T-cell (primary cell): ENCODE results near the gene ZBTB2. TPM values are rescaled to one million over a fixed set of nuclear protein-coding genes. Genes with fewer than 3 reads are reported as not detected.

Source experiments
- ATAC-seq, 4 experiments: fragments of 200-7000 bp in 3 of 4; fragments of 150-1000 bp in 1 of 4; cut with Tn5 transposase; replicated peaks in 1 of 4; 1 replicate in 3 of 4; 2 replicates in 1 of 4; pipeline ENCODE4 v1.10.0; 2021; ENCODE audit warnings: moderate library complexity in 3 of 4, mild to moderate bottlenecking in 2 of 4, moderate number of reproducible peaks in 1 of 4
- CTCF ChIA-PET, 2 donors: fragments of 300-600 bp; sonication (Branson Sonifier 250); formaldehyde crosslinking; loops; one replicate each; lab custom pipeline; 2022; ENCODE audit warnings: antibody characterized with exemption in 2 of 2; lab: Charles Lee
- POLR2A ChIA-PET, 2 donors: fragments of 300-600 bp; sonication (Branson Sonifier 250); formaldehyde crosslinking; loops; one replicate each; lab custom pipeline; 2022; ENCODE audit warnings: antibody characterized with exemption in 2 of 2; lab: Charles Lee
- DNase-seq, 35 experiments: peaks; one replicate each; pipeline versions ENCODE4 v3.0.0 to v3.0.0-alpha.2; 2013 to 2023
- H3K27ac ChIP-seq: one replicate; pipeline ENCODE4 v1.5.1; 2013; ENCODE audit warnings: low read length
- H3K27me3 ChIP-seq, 2 experiments: replicated peaks in 1 of 2; 1 replicate in 1 of 2; 2 replicates in 1 of 2; pipeline versions ENCODE4 v1.6.1 to v1.7.0; 2013; ENCODE audit warnings: low read length in 1 of 2, mixed read lengths in 1 of 2; ENCODE audit not compliant: control insufficient read depth in 2 of 2, insufficient read depth in 2 of 2; ENCODE audit errors: extremely low read depth in 1 of 2
- H3K36me3 ChIP-seq, 2 donors: 1 replicate in 1 of 2; 2 replicates in 1 of 2; pipeline versions ENCODE4 v1.6.1 to v1.7.0; 2013; ENCODE audit warnings: low read length in 1 of 2; ENCODE audit not compliant: control insufficient read depth in 2 of 2, insufficient read depth in 1 of 2; ENCODE audit errors: extremely low read depth in 1 of 2
- H3K4me1 ChIP-seq, 2 experiments: 1 replicate in 1 of 2; 2 replicates in 1 of 2; pipeline versions ENCODE4 v1.6.1 to v1.7.0; 2013; ENCODE audit warnings: low read length in 2 of 2, mixed read lengths in 1 of 2; ENCODE audit not compliant: insufficient read depth in 2 of 2, control insufficient read depth in 1 of 2; ENCODE audit errors: extremely low read depth in 1 of 2
- H3K4me3 ChIP-seq, 2 donors: 1 replicate in 1 of 2; 2 replicates in 1 of 2; pipeline versions ENCODE4 v1.5.1 to v1.7.0; 2013; ENCODE audit warnings: mild to moderate bottlenecking in 2 of 2, low read length in 1 of 2, moderate library complexity in 1 of 2; ENCODE audit not compliant: control insufficient read depth in 1 of 2; ENCODE audit errors: extremely low read depth in 1 of 2
- H3K9me3 ChIP-seq: 2 replicates; pipeline ENCODE4 v1.7.0; 2013
- H3K27ac Mint-ChIP-seq, 2 donors: one replicate each; pipeline ENCODE4 v1.8.0; 2020 to 2021; ENCODE audit warnings: mild to moderate bottlenecking in 2 of 2, mixed read lengths in 2 of 2
- H3K27me3 Mint-ChIP-seq, 2 donors: one replicate each; pipeline ENCODE4 v1.8.0; 2021 to 2022; ENCODE audit warnings: mixed read lengths in 2 of 2
- H3K36me3 Mint-ChIP-seq: one replicate; pipeline ENCODE4 v1.8.0; 2021; ENCODE audit warnings: mixed read lengths
- H3K4me1 Mint-ChIP-seq, 3 donors: one replicate each; pipeline ENCODE4 v1.8.0; 2020 to 2022; ENCODE audit warnings: mixed read lengths in 3 of 3, mild to moderate bottlenecking in 1 of 3
- H3K4me3 Mint-ChIP-seq, 3 donors: one replicate each; pipeline ENCODE4 v1.8.0; 2020 to 2022; ENCODE audit warnings: mild to moderate bottlenecking in 3 of 3, mixed read lengths in 3 of 3, moderate library complexity in 3 of 3
- H3K9me3 Mint-ChIP-seq, 3 donors: one replicate each; pipeline ENCODE4 v1.8.0; 2020 to 2022; ENCODE audit warnings: mixed read lengths in 3 of 3
- WGBS: methylation state at CpG from one replicate; pipeline ENCODE4 v1.1.5; 2013; ENCODE audit warnings: missing lambda C conversion rate; ENCODE audit not compliant: insufficient coverage; 5-methylcytosine and 5-hydroxymethylcytosine counted together
- total RNA-seq, 35 experiments: library from RNA in 6 of 35; stranded (reverse) in 6 of 35; fragments of 120-200 nt in 1 of 35; gene quantifications; one replicate each; pipeline versions ENCODE4 v1.2.1 to v1.2.4 and lab custom pipeline; 2013 to 2026

ZBTB2 gene
- total RNA-seq, 5 donors from 2014 or later (not counting 1 experiment from before 2014, with no cell fraction given), result 16.1 to 28.3 (median 27.4) TPM

- H3K4me1 ChIP-seq, result peaks cover 12 to 24% of the 10 kb centered on the region in 2 experiments
- no peak overlapping the region for H3K27ac ChIP-seq
- no peaks in the 10 kb centered on the region for H3K27me3 Mint-ChIP-seq
- H3K4me1 Mint-ChIP-seq, result peaks cover 69 to 76% (median 75%) of the 10 kb centered on the region in 3 donors
- H3K4me3 ChIP-seq, result no peak overlapping the region
- peak overlapping the region in 1 of 2 donors; percentile 34 for H3K27ac Mint-ChIP-seq
- ChIA-PET POLR2A (interaction anchor here in 1 of 2 donors (0.6 kb wide), 1 partner anchor 42 kb away, joined by 3 read pairs; no protein-coding TSS in a partner anchor), CTCF (interaction anchor here in 1 of 2 donors (1.2 kb wide), 1 partner anchor 15 kb away, joined by 4 read pairs; no protein-coding TSS in a partner anchor)
- H3K36me3 ChIP-seq, result peaks cover 0 to 16% of the 10 kb centered on the region in 2 donors
- H3K9me3 Mint-ChIP-seq, result no peaks in the 10 kb centered on the region
- 100% methylated on average over 1 of the region's 3 CpGs for WGBS
- ATAC-seq (no peak), DNase-seq (no peak)
- peaks cover 20% of the 10 kb centered on the region for H3K36me3 Mint-ChIP-seq
- no peaks in the 10 kb centered on the region for H3K27me3 ChIP-seq
- H3K9me3 ChIP-seq, result no peaks in the 10 kb centered on the region
- H3K4me3 Mint-ChIP-seq, result no peak overlapping the region
Measured at GRCh38 chr6:151399679-151400078, 8.3 kb upstream of the ZBTB2 start.

- Histone ChIP-seq H3K36me3 (no peaks in the 10 kb centered on the region), H3K4me1 (peaks cover 28 to 33% of the 10 kb centered on the region in 2 experiments), H3K27me3 (no peaks in the 10 kb centered on the region), H3K9me3 (no peaks in the 10 kb centered on the region), H3K4me3 (no peak overlapping the region), H3K27ac (peak overlapping the region; percentile 74)
- whole genome bisulfite sequencing, result no CpG with 5 or more reads among the region's 4 CpGs
- CTCF ChIA-PET, result interaction anchor here in 1 of 2 donors (1.2 kb wide), 1 partner anchor 13 kb away, joined by 7 read pairs; no protein-coding TSS in a partner anchor
- ATAC-seq (no peak), DNase-seq (no peak)
- POLR2A ChIA-PET, result interaction anchor here in 1 of 2 donors (0.6 kb wide), 1 partner anchor 20 kb away, joined by 4 read pairs; no protein-coding TSS in a partner anchor
- Mint-ChIP-seq H3K36me3 (peaks cover 16% of the 10 kb centered on the region), H3K27me3 (no peaks in the 10 kb centered on the region), H3K27ac (peak overlapping the region; percentile 97 to 99), H3K4me3 (peak overlapping the region; percentile 92 to 97 (median 94)), H3K9me3 (no peaks in the 10 kb centered on the region), H3K4me1 (peaks cover 65 to 69% (median 69%) of the 10 kb centered on the region in 3 donors)
Measured at GRCh38 chr6:151393410-151393809, 2.1 kb upstream of the ZBTB2 start.

GRCh38 chr6:151392427-151392826 is 1.1 kb upstream of the ZBTB2 start:
- no peak for ATAC-seq
- Histone ChIP-seq H3K4me3 (peak overlapping the region in 1 of 2 donors; percentile 64), H3K27me3 (no peaks in the 10 kb centered on the region), H3K36me3 (no peaks in the 10 kb centered on the region), H3K4me1 (peaks cover 38% of the 10 kb centered on the region in 2 experiments), H3K27ac (peak overlapping the region; percentile 74), H3K9me3 (no peaks in the 10 kb centered on the region)
- Mint-ChIP-seq H3K4me3 (peak overlapping the region; percentile 92 to 97 (median 94)), H3K9me3 (no peaks in the 10 kb centered on the region), H3K36me3 (peaks cover 9% of the 10 kb centered on the region), H3K27me3 (no peaks in the 10 kb centered on the region), H3K27ac (peak overlapping the region; percentile 97 to 99), H3K4me1 (peaks cover 60 to 69% (median 65%) of the 10 kb centered on the region in 3 donors)
- POLR2A ChIA-PET, result no interaction called here
- DNase-seq, result no peak
- no CpG with 5 or more reads among the region's 3 CpGs for WGBS
- CTCF ChIA-PET, result no interaction called here

- WGBS, result under 1% methylated on average over 67 of the region's 78 CpGs
- peaks cover 6% of the 10 kb centered on the region for H3K36me3 Mint-ChIP-seq
- DNase-seq, result peak; percentile 59 to 89 (median 79)
- Histone ChIP-seq H3K27me3 (no peaks in the 10 kb centered on the region), H3K4me1 (peaks cover 35 to 44% of the 10 kb centered on the region in 2 experiments), H3K9me3 (no peaks in the 10 kb centered on the region), H3K36me3 (no peaks in the 10 kb centered on the region), H3K4me3 (peak overlapping the region; percentile 64 to 72), H3K27ac (peak overlapping the region; percentile 81)
- POLR2A ChIA-PET, result interaction anchor here in 1 of 2 donors (1.9 kb wide), 1 partner anchor 17 kb away, joined by 28 read pairs; no protein-coding TSS in a partner anchor
- no peaks in the 10 kb centered on the region for H3K27me3 Mint-ChIP-seq
- H3K9me3 Mint-ChIP-seq, result no peaks in the 10 kb centered on the region
- H3K27ac Mint-ChIP-seq, result peak overlapping the region in 1 of 2 donors; percentile 68
- CTCF ChIA-PET, result interaction anchor here in 1 of 2 donors (0.7 to 1.0 kb wide), 2 partner anchors 15 to 60 kb away, joined by 3 read pairs; no protein-coding TSS in a partner anchor
- peak; percentile 15 to 28 (median 20) for ATAC-seq
- H3K4me3 Mint-ChIP-seq, result peak overlapping the region; percentile 92 to 97 (median 94)
- H3K4me1 Mint-ChIP-seq, result peaks cover 51 to 67% (median 62%) of the 10 kb centered on the region in 3 donors
Measured at GRCh38 chr6:151390851-151391470, 398 bp downstream of the ZBTB2 start.

- CTCF ChIA-PET, result interaction anchor here (0.5 to 1.2 kb wide), 7 partner anchors 10 to 1853 kb away, joined by 3 to 12 read pairs (median 3); no protein-coding TSS in a partner anchor
Measured at GRCh38 chr6:151390276-151390850, 996 bp downstream of the ZBTB2 start.

More at GRCh38 chr6:151390276-151390850, 996 bp downstream of the ZBTB2 start:
- H3K4me1 ChIP-seq, result peaks cover 36 to 39% of the 10 kb centered on the region in 2 experiments
- peak overlapping the region; percentile 69 to 92 (median 73) for H3K4me3 Mint-ChIP-seq
- H3K27me3 ChIP-seq, result no peaks in the 10 kb centered on the region
- POLR2A ChIA-PET, result interaction anchor here (0.7 to 1.9 kb wide), 5 partner anchors 11 to 920 kb away, joined by 3 to 28 read pairs (median 4); partner anchors contain the start of gene RMND1 (in 1 of the 2)
- H3K36me3 ChIP-seq, result no peaks in the 10 kb centered on the region
- peaks cover 54 to 68% (median 63%) of the 10 kb centered on the region in 3 donors for H3K4me1 Mint-ChIP-seq
- H3K9me3 Mint-ChIP-seq, result no peaks in the 10 kb centered on the region
- peak; percentile 96 to 100 (median 98) for DNase-seq
- no peaks in the 10 kb centered on the region for H3K27me3 Mint-ChIP-seq
- peak; percentile 79 to 83 (median 80) for ATAC-seq
- no peaks in the 10 kb centered on the region for H3K9me3 ChIP-seq
- under 1% methylated on average over 62 of the region's 79 CpGs for WGBS
- peak overlapping the region; percentile 81 for H3K27ac ChIP-seq
- H3K27ac Mint-ChIP-seq, result peak overlapping the region; percentile 59 to 68
- H3K36me3 Mint-ChIP-seq, result peaks cover 6% of the 10 kb centered on the region
- H3K4me3 ChIP-seq, result peak overlapping the region in 1 of 2 donors; percentile 88
